ENCODE data around the gene TEX55.
"Not testable (repeated sequence)": the region's sequence is repeated elsewhere in the genome, so short reads cannot be mapped to it uniquely, and the experiment has no call there.

Gene TEX55

DNA sequence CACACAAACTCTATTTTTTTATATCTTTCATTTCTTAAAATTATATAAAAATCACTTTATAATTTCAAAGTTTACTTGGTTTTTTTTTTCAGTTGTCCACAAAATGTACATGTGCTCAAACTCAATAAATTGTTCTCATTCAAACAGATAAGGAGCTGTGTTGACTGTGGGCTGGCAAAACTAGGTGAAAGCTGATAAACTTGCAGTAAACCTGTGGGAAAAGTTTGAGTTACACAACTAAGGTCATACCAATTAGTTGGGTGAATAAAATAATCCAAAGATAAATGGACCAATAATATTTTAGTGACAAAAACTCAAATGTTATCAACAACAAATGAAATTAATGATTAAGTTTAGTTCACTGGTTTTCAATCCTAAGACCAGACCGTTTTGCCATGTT lies 14.8 kb downstream of the TEX55 start:
- H3K27ac ChIP-seq (replicated peaks) = no peak overlapping the region
- no peaks in the 10 kb centered on the region for H3K27me3 ChIP-seq (ENCODE audit: insufficient read depth, poor library complexity, severe bottlenecking)
- TF ChIP-seq GABPA (IDR thresholded peaks at IDR 0.05; ENCODE audit: low read depth) = no peak
- TF ChIP-seq POLR2AphosphoS5 (IDR thresholded peaks at IDR 0.05; ENCODE audit: low read depth) = no peak
- TF ChIP-seq, protein P1, sequence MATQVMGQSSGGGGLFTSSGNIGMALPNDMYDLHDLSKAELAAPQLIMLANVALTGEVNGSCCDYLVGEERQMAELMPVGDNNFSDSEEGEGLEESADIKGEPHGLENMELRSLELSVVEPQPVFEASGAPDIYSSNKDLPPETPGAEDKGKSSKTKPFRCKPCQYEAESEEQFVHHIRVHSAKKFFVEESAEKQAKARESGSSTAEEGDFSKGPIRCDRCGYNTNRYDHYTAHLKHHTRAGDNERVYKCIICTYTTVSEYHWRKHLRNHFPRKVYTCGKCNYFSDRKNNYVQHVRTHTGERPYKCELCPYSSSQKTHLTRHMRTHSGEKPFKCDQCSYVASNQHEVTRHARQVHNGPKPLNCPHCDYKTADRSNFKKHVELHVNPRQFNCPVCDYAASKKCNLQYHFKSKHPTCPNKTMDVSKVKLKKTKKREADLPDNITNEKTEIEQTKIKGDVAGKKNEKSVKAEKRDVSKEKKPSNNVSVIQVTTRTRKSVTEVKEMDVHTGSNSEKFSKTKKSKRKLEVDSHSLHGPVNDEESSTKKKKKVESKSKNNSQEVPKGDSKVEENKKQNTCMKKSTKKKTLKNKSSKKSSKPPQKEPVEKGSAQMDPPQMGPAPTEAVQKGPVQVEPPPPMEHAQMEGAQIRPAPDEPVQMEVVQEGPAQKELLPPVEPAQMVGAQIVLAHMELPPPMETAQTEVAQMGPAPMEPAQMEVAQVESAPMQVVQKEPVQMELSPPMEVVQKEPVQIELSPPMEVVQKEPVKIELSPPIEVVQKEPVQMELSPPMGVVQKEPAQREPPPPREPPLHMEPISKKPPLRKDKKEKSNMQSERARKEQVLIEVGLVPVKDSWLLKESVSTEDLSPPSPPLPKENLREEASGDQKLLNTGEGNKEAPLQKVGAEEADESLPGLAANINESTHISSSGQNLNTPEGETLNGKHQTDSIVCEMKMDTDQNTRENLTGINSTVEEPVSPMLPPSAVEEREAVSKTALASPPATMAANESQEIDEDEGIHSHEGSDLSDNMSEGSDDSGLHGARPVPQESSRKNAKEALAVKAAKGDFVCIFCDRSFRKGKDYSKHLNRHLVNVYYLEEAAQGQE (IDR thresholded peaks at IDR 0.05; ENCODE audit: insufficient replicate concordance, low read depth) = no peak
- TF ChIP-seq SPI1 (IDR thresholded peaks at IDR 0.05; ENCODE audit: borderline replicate concordance, low read depth) = no peak
- TF ChIP-seq, protein P2, sequence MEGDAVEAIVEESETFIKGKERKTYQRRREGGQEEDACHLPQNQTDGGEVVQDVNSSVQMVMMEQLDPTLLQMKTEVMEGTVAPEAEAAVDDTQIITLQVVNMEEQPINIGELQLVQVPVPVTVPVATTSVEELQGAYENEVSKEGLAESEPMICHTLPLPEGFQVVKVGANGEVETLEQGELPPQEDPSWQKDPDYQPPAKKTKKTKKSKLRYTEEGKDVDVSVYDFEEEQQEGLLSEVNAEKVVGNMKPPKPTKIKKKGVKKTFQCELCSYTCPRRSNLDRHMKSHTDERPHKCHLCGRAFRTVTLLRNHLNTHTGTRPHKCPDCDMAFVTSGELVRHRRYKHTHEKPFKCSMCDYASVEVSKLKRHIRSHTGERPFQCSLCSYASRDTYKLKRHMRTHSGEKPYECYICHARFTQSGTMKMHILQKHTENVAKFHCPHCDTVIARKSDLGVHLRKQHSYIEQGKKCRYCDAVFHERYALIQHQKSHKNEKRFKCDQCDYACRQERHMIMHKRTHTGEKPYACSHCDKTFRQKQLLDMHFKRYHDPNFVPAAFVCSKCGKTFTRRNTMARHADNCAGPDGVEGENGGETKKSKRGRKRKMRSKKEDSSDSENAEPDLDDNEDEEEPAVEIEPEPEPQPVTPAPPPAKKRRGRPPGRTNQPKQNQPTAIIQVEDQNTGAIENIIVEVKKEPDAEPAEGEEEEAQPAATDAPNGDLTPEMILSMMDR (IDR thresholded peaks at IDR 0.05; ENCODE audit: insufficient read depth, low read length) = no peak
- no peak for DNase-seq (ENCODE audit: low read depth in 1 of 2, low spot score in 1 of 2)
- no peak overlapping the region for H3K4me3 ChIP-seq (replicated peaks; ENCODE audit: insufficient read depth, low read length)

DNA sequence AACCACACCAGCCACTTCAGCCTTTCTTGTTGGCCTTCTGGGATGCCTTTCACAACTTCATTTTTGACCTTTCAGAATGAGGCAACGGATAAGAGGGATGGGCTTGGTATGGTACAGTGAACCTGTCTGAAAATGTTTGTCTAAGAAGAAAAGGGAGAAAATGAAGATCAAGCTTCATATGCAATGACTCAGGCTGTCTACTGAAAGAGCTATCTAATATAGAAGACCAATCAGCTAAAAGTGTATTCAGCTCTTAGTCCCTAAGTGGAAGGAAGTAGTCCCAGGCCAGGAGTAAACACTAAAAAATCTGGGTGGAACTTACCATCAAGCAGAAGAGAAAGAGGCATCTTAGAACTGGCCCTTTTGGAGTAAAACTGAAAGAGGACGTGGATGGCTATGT lies 15.3 kb downstream of the TEX55 start:
- Histone ChIP-seq H3K4me3 (replicated peaks; ENCODE audit: insufficient read depth, low read length) (no peak overlapping the region), H3K27ac (replicated peaks) (no peak overlapping the region), H3K27me3 (ENCODE audit: insufficient read depth, poor library complexity, severe bottlenecking) (no peaks in the 10 kb centered on the region)
- TF ChIP-seq, protein P2 (IDR thresholded peaks at IDR 0.05; ENCODE audit: insufficient read depth, low read length) = no peak
- TF ChIP-seq GABPA (IDR thresholded peaks at IDR 0.05; ENCODE audit: low read depth) (no peak), POLR2AphosphoS5 (IDR thresholded peaks at IDR 0.05; ENCODE audit: low read depth) (no peak), SPI1 (IDR thresholded peaks at IDR 0.05; ENCODE audit: borderline replicate concordance, low read depth) (no peak)
- TF ChIP-seq, protein P1 (IDR thresholded peaks at IDR 0.05; ENCODE audit: insufficient replicate concordance, low read depth) = no peak
- no peak for DNase-seq (ENCODE audit: low read depth in 1 of 2, low spot score in 1 of 2)

DNA sequence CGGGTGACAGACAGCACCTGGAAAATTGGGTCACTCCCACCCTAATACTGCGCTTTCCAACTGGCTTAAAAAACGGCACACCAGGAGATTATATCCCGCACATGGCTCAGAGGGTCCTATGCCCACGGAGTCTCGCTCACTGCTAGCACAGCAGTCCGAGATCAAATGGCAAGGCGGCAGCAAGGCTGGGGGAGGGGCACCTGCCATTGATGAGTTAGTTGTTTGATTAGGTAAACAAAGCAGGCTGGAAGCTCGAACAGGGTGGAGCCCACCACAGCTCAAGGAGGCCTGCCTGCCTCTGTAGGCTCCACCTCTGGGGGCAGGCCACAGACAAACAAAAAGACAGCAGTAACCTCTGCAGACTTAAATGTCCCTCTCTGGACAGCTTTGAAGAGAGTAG lies 18.8 kb downstream of the TEX55 start:
- DNase-seq (ENCODE audit: low read depth in 1 of 2, low spot score in 1 of 2); H3K4me3 ChIP-seq (replicated peaks; ENCODE audit: insufficient read depth, low read length); H3K27me3 ChIP-seq (ENCODE audit: insufficient read depth, poor library complexity, severe bottlenecking); H3K27ac ChIP-seq (replicated peaks): not testable (repeated sequence)

DNA sequence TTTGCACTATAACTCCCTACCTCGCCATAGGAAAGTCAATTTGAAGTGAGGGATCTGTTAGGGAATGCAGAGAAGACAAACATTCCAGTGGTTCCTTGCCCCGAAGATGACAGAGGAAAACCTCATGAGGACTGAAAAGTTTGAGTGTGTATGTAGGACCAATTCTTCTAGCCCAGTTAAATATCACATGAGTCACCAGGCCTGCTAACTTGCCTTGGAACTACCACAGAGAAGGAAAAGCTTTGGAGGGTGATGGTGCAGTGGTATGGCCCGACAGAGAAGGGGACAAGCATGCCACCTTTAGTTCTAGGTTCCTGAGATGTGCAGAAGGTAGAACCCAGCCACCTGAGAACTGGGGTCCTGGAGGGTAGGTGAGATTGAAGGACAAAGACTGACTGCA lies 24.9 kb downstream of the TEX55 start:
- no peak overlapping the region for H3K27ac ChIP-seq (replicated peaks)
- peaks cover 3% of the 10 kb centered on the region for H3K27me3 ChIP-seq (ENCODE audit: insufficient read depth, poor library complexity, severe bottlenecking)
- H3K4me3 ChIP-seq (replicated peaks; ENCODE audit: insufficient read depth, low read length) = no peak overlapping the region
- DNase-seq (ENCODE audit: low read depth in 1 of 2, low spot score in 1 of 2) = no peak
- TF ChIP-seq, protein P2 (IDR thresholded peaks at IDR 0.05; ENCODE audit: insufficient read depth, low read length) = no peak
- TF ChIP-seq POLR2AphosphoS5 (IDR thresholded peaks at IDR 0.05; ENCODE audit: low read depth) (no peak), GABPA (IDR thresholded peaks at IDR 0.05; ENCODE audit: low read depth) (no peak), SPI1 (IDR thresholded peaks at IDR 0.05; ENCODE audit: borderline replicate concordance, low read depth) (no peak)
- TF ChIP-seq, protein P1 (IDR thresholded peaks at IDR 0.05; ENCODE audit: insufficient replicate concordance, low read depth) = no peak
